ENCODE results near the gene INHBC.
A peak's percentile ranks its signal among the peaks of the same experiment; 100 is the strongest.
"Not testable (repeated sequence)": the region's sequence is repeated elsewhere in the genome, so short reads cannot be mapped to it uniquely, and the experiment has no call there.

INHBC gene

GRCh38 chr12:57487055-57487596, 52.5 kb downstream of the INHBC start:
- no peak for DNase-seq (ENCODE audit: low spot score)

- DNase-seq (ENCODE audit: low spot score) = peak; percentile 91
Observed at GRCh38 chr12:57487597-57488401, 53.2 kb downstream of the INHBC start, which contains the start of gene MARS1. MARS1 (plus strand) TSS chr12:57488068; CDS start chr12:57488091, 23 bp downstream.

- no peak for DNase-seq (ENCODE audit: low spot score)
Observed at GRCh38 chr12:57488402-57489156, 54.0 kb downstream of the INHBC start.

DNA sequence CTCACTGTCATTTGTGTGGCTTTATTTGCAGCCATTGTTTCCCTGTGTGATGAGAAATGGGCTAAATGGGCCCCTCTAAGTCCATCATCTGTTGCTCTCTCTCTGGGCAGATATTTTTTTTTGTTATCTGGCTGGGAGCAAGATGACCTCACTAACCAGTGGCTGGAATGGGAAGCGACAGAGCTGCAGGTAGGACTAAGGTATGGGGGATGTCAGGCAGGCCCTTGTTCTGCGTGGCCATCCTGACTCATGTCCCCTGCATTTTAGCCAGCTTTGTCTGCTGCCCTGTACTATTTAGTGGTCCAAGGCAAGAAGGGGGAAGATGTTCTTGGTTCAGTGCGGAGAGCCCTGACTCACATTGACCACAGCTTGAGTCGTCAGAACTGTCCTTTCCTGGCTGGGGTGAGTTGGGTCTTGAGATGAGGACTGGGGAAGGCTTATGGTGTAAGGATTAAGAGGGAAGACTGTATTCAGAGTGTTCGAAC, 54.6 kb downstream of the INHBC start:
- no peak for DNase-seq (ENCODE audit: low spot score)

GRCh38 chr12:57490126-57490525, 55.5 kb downstream of the INHBC start:
- no peak for DNase-seq (ENCODE audit: low spot score)

DNA sequence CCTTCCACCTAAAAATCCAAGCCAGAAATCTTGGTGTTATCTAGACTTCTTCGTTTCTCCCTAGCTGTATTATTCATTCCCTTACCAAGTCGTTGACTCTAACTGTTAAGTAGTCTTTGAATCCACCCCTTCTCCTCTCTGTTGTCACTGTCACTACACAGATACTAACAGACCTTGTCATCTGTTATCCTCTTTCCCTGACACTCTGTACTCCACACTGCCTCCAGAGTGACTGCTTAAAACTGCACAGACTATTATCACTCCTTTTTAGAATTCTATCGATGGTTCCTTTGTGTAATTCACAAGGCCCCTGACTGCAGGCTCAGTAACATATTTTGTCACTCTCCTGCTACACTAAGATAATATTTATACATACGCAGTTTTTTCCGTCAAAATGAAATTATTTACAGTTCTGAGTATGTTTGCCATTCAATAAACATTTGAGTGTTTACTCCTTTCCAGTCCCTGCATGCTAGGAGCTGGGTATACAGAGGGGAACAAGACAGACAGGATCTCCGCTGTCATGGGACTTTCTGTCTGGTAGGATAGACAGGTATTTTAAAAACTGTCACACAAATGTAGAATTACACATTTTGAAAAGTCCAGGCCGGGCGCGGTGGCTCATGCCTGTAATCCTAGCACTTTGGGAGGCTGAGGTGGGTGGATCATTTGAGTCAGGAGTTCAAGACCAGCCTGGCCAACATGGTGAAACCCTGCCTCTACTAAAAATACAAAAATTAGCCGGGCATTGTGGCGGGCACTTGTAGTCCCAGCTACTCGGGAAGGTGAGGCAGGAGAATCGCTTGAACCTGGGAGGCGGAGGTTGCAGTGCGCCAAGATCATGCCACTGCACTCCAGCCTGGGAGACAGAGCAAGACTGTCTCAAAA, 57.1 kb downstream of the INHBC start:
- DNase-seq (ENCODE audit: low spot score) = no peak

DNA sequence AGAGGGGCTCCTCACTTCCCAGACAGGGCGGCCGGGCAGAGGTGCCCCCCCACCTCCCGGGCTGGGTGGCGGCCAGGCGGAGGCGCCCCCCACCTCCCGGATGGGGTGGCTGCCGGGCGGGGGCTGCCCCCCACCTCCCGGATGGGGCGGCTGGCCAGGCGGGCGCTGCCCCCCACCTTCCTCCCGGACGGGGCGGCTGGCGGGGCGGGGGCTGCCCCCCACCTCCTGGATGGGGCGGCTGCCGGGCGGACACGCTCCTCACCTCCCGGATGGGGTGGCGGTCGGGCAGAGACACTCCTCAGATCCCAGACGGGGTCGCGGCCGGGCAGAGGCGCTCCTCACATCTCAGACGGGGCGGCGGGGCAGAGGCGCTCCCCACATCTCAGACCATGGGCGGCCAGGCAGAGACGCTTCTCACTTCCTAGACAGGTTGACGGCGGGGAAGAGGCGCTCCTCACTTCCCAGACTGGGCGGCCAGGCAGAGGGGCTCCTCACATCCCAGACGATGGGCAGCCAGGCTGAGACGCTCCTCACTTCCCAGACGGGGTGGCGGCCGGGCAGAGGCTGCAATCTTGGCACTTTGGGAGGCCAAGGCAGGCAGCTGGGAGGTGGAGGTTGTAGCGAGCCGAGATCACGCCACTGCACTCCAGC, 60.6 kb downstream of the INHBC start:
- not testable (repeated sequence) for DNase-seq (ENCODE audit: low spot score)

DNA sequence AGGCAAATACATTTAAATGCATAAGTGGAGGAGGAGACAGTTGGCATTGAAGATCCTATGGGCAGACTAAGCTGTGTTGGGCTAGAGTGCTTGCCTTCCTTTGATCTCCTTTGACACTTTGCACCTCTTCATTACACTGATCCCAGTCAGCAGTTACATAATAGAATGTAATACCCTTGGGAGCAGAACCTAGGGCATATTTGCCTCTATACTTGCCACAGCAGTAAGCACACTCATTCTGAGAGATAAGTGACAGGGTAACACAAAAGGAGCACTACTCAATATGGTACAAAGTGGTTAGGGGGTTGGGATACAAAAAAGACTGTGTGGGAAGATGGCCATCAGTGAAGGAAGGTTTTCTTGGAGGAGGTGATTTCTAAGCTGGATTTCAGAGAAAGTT, 62.2 kb downstream of the INHBC start:
- DNase-seq (ENCODE audit: low spot score) = no peak

- DNase-seq (ENCODE audit: low spot score) = no peak
Observed at GRCh38 chr12:57497223-57498131, 62.9 kb downstream of the INHBC start.

DNA sequence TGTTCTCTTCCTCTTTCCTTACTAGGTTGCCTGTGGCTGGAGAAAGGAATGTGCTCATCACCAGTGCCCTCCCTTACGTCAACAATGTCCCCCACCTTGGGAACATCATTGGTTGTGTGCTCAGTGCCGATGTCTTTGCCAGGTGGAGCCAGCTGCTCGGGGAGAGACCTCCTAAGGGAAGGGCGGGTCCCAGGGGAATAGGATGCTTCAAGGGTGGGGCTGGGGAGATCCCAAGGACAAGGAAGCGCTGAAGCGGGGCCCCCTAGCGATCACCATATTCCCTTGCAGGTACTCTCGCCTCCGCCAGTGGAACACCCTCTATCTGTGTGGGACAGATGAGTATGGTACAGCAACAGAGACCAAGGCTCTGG, 63.5 kb downstream of the INHBC start:
- DNase-seq (ENCODE audit: low spot score) = no peak

- no peak for DNase-seq (ENCODE audit: low spot score)
Observed at GRCh38 chr12:57498571-57498970, 64.0 kb downstream of the INHBC start.

GRCh38 chr12:57500213-57500612, 65.6 kb downstream of the INHBC start:
- DNase-seq (ENCODE audit: low spot score) = no peak

All from HuH-7.5 (cell line).